ENCODE results near the gene TOM1. TPM values are rescaled to one million over a fixed set of nuclear protein-coding genes. Genes with fewer than 3 reads are reported as not detected.

TOM1 gene
- total and polyA plus RNA-seq, 2 of the 13 experiments (the other 11 are each of a cell fraction or from before 2014, with no cell fraction given), result 30.8 to 87.3 TPM

- no peak for TF ChIP-seq ATM (IDR thresholded peaks at IDR 0.05; ENCODE audit: borderline replicate concordance)
- TF ChIP-seq NR3C1 (CRISPR knock-in tag; IDR thresholded peaks at IDR 0.05), result no peak
- TF ChIP-seq THAP7 (CRISPR knock-in tag; IDR thresholded peaks at IDR 0.05), result peak; percentile 33; the same call in 1 of the 2 replicates
- peak; percentile 73; the same call in 1 of the 2 replicates for TF ChIP-seq ZNF75D (CRISPR knock-in tag; IDR thresholded peaks at IDR 0.05; ENCODE audit: borderline replicate concordance)
- no peak for TF ChIP-seq PLSCR1 (CRISPR knock-in tag; IDR thresholded peaks at IDR 0.05; ENCODE audit: borderline replicate concordance)
- peak; percentile 74 for TF ChIP-seq ZHX1 (CRISPR knock-in tag; IDR thresholded peaks at IDR 0.05; ENCODE audit: low read depth)
- TF ChIP-seq ZNF83 (CRISPR knock-in tag; IDR thresholded peaks at IDR 0.05; ENCODE audit: borderline replicate concordance), result peak; percentile 81; the same call in 1 of the 2 replicates
- TF ChIP-seq HNRNPH1 (optimal IDR thresholded peaks at IDR 0.05; ENCODE audit: low read depth, low read length), result no peak
- TF ChIP-seq HIVEP1 (CRISPR knock-in tag; IDR thresholded peaks at IDR 0.05), result peak; percentile 89
- no peak for TF ChIP-seq DNMT3B (CRISPR knock-in tag; conservative IDR thresholded peaks at IDR 0.05)
- peak; percentile 97 for TF ChIP-seq ZNF878 (CRISPR knock-in tag; IDR thresholded peaks at IDR 0.05)
- TF ChIP-seq ZBTB42 (CRISPR knock-in tag; IDR thresholded peaks at IDR 0.05), result peak; percentile 87
- TF ChIP-seq, protein P1, sequence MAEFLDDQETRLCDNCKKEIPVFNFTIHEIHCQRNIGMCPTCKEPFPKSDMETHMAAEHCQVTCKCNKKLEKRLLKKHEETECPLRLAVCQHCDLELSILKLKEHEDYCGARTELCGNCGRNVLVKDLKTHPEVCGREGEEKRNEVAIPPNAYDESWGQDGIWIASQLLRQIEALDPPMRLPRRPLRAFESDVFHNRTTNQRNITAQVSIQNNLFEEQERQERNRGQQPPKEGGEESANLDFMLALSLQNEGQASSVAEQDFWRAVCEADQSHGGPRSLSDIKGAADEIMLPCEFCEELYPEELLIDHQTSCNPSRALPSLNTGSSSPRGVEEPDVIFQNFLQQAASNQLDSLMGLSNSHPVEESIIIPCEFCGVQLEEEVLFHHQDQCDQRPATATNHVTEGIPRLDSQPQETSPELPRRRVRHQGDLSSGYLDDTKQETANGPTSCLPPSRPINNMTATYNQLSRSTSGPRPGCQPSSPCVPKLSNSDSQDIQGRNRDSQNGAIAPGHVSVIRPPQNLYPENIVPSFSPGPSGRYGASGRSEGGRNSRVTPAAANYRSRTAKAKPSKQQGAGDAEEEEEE (CRISPR knock-in tag; IDR thresholded peaks at IDR 0.05; ENCODE audit: borderline replicate concordance), result no peak
- TF ChIP-seq ATAD3A (CRISPR knock-in tag; IDR thresholded peaks at IDR 0.05), result no peak
- no peak for TF ChIP-seq MLLT10 (CRISPR knock-in tag; IDR thresholded peaks at IDR 0.05)
- TF ChIP-seq THAP11 (CRISPR knock-in tag; IDR thresholded peaks at IDR 0.05), result peak; percentile 86
- no peak for TF ChIP-seq RBM22 (optimal IDR thresholded peaks at IDR 0.05; ENCODE audit: low read length)
- TF ChIP-seq, protein P2, sequence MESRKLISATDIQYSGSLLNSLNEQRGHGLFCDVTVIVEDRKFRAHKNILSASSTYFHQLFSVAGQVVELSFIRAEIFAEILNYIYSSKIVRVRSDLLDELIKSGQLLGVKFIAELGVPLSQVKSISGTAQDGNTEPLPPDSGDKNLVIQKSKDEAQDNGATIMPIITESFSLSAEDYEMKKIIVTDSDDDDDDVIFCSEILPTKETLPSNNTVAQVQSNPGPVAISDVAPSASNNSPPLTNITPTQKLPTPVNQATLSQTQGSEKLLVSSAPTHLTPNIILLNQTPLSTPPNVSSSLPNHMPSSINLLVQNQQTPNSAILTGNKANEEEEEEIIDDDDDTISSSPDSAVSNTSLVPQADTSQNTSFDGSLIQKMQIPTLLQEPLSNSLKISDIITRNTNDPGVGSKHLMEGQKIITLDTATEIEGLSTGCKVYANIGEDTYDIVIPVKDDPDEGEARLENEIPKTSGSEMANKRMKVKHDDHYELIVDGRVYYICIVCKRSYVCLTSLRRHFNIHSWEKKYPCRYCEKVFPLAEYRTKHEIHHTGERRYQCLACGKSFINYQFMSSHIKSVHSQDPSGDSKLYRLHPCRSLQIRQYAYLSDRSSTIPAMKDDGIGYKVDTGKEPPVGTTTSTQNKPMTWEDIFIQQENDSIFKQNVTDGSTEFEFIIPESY (CRISPR knock-in tag; IDR thresholded peaks at IDR 0.05), result no peak; the same call in 1 of the 2 replicates
- TF ChIP-seq ZNF556 (CRISPR knock-in tag; IDR thresholded peaks at IDR 0.05; ENCODE audit: borderline replicate concordance), result peak; percentile 96
Measured at GRCh38 chr22:35257321-35258190, 42.1 kb upstream of the TOM1 start, which contains the start of gene HMGXB4 (continued).
